Tibial nerve (tissue), 4 donors: ENCODE results near the gene CD37. TPM values are rescaled to one million over a fixed set of nuclear protein-coding genes. Genes with fewer than 3 reads are reported as not detected.

ENCODE experiments used
- DNase-seq, 2 donors: peaks; one replicate each; pipeline ENCODE4 v3.0.0-alpha.2; 2019; ENCODE audit warnings: low spot score in 2 of 2
- H3K27ac ChIP-seq, 4 donors: fragments of 200-600 bp; sonication (generic) in 3 of 4; one replicate each; pipeline ENCODE4 v1.5.1; 2017 to 2019; ENCODE audit warnings: mild to moderate bottlenecking in 1 of 4
- H3K27me3 ChIP-seq, 2 donors: fragments of 200-600 bp; sonication (generic) in 1 of 2; one replicate each; pipeline versions ENCODE4 v1.5.1 to v1.6.0; 2017 to 2019
- H3K36me3 ChIP-seq, 3 donors: fragments of 200-600 bp; sonication (generic); one replicate each; pipeline ENCODE4 v1.5.1; 2018 to 2019
- H3K4me1 ChIP-seq, 4 donors: fragments of 200-600 bp; sonication (generic) in 3 of 4; one replicate each; pipeline ENCODE4 v1.5.1; 2017 to 2019
- H3K4me3 ChIP-seq, 4 donors: fragments of 200-600 bp; sonication (generic) in 3 of 4; one replicate each; pipeline ENCODE4 v1.5.1; 2017 to 2019; ENCODE audit warnings: mild to moderate bottlenecking in 1 of 4, moderate library complexity in 1 of 4
- H3K9me3 ChIP-seq, 4 donors: fragments of 200-600 bp; sonication (generic) in 3 of 4; one replicate each; pipeline ENCODE4 v1.5.1; 2017 to 2019
- CTCF ChIP-seq, 5 experiments: fragments of 200-600 bp in 3 of 5; fragments of 450-650 bp in 2 of 5; sonication (generic) in 3 of 5; IDR thresholded peaks; one replicate each; pipeline ENCODE4 v1.5.1; 2016 to 2019; ENCODE audit warnings: antibody characterized with exemption in 5 of 5, mild to moderate bottlenecking in 3 of 5, moderate library complexity in 2 of 5
- EP300 ChIP-seq, 2 donors: sonication (generic); formaldehyde crosslinking; IDR thresholded peaks; one replicate each; pipeline ENCODE4 v1.6.1; 2017; ENCODE audit warnings: antibody characterized with exemption in 2 of 2, mild to moderate bottlenecking in 1 of 2
- POLR2A ChIP-seq, 2 donors: fragments of 450-650 bp; IDR thresholded peaks; one replicate each; pipeline ENCODE4 v1.6.1; 2017; ENCODE audit warnings: antibody characterized with exemption in 2 of 2, mild to moderate bottlenecking in 2 of 2, moderate library complexity in 2 of 2
- whole genome bisulfite sequencing, 2 donors: methylation state at CpG; one replicate each; pipeline ENCODE4 v1.1.5; 2018; 5-methylcytosine and 5-hydroxymethylcytosine counted together
- total RNA-seq, 4 donors: library from RNA; depleted of rRNA; stranded (reverse); fragments of >200 nt; gene quantifications; one replicate each; pipeline ENCODE4 v1.1.0, GENCODE V29; 2016

The CD37 gene
- total RNA-seq, 4 donors from 2014 or later, result 9.8 to 18.6 (median 15.8) TPM

GRCh38 chr19:49337267-49338022, 2.2 kb downstream of the CD37 start:
- Histone ChIP-seq H3K27ac (no peak overlapping the region), H3K9me3 (no peaks in the 10 kb centered on the region), H3K36me3 (peaks cover 0 to 18% (median 0%) of the 10 kb centered on the region in 3 donors), H3K4me3 (no peak overlapping the region), H3K27me3 (peaks cover 0 to 17% of the 10 kb centered on the region in 2 donors), H3K4me1 (peaks cover 0 to 37% (median 8%) of the 10 kb centered on the region in 4 donors)
- no peak for DNase-seq
- 65 to 66% methylated on average over 19 of the region's 19 CpGs for WGBS, 2 donors
- TF ChIP-seq CTCF (IDR thresholded peaks at IDR 0.05) (no peak), POLR2A (IDR thresholded peaks at IDR 0.05) (no peak), EP300 (IDR thresholded peaks at IDR 0.05) (no peak)

GRCh38 chr19:49338023-49338677, 2.9 kb downstream of the CD37 start:
- H3K4me3 ChIP-seq, result peak overlapping the region in 1 of 4 donors; percentile 58
- peaks cover 0 to 17% of the 10 kb centered on the region in 2 donors for H3K27me3 ChIP-seq
- H3K9me3 ChIP-seq, result no peaks in the 10 kb centered on the region
- no peak overlapping the region for H3K27ac ChIP-seq
- 29 to 37% methylated on average over 34 of the region's 34 CpGs for WGBS, 2 donors
- TF ChIP-seq POLR2A (IDR thresholded peaks at IDR 0.05), result no peak
- no peak for DNase-seq
- peaks cover 0 to 25% (median 0%) of the 10 kb centered on the region in 3 donors for H3K36me3 ChIP-seq
- peaks cover 0 to 37% (median 8%) of the 10 kb centered on the region in 4 donors for H3K4me1 ChIP-seq

- Histone ChIP-seq H3K27me3 (peaks cover 0 to 17% of the 10 kb centered on the region in 2 donors), H3K4me3 (peak overlapping the region; percentile 23 to 58 (median 36)), H3K4me1 (peaks cover 0 to 37% (median 8%) of the 10 kb centered on the region in 4 donors), H3K36me3 (peaks cover 0 to 32% (median 0%) of the 10 kb centered on the region in 3 donors), H3K27ac (peak overlapping the region in 1 of 4 donors; percentile 88), H3K9me3 (no peaks in the 10 kb centered on the region)
- peak in 1 of 2 donors; percentile 29 for DNase-seq
- 9 to 15% methylated on average over 25 to 30 of the region's 30 CpGs for WGBS, 2 donors
- TF ChIP-seq POLR2A (IDR thresholded peaks at IDR 0.05) (no peak), CTCF (IDR thresholded peaks at IDR 0.05) (no peak), EP300 (IDR thresholded peaks at IDR 0.05) (no peak)
These were observed 3.6 kb downstream of the CD37 start for GRCh38 chr19:49338691-49339300.

GRCh38 chr19:49339301-49340068, 4.3 kb downstream of the CD37 start:
- no peaks in the 10 kb centered on the region for H3K9me3 ChIP-seq
- H3K4me1 ChIP-seq, result peaks cover 0 to 37% (median 8%) of the 10 kb centered on the region in 4 donors
- peak; percentile 73 to 77 for DNase-seq
- H3K4me3 ChIP-seq, result peak overlapping the region; percentile 23 to 58 (median 38)
- peak in 1 of 2 donors; percentile 67 for TF ChIP-seq POLR2A (IDR thresholded peaks at IDR 0.05)
- TF ChIP-seq CTCF (IDR thresholded peaks at IDR 0.05), result no peak
- peak; percentile 73 to 84 for TF ChIP-seq EP300 (IDR thresholded peaks at IDR 0.05)
- 15 to 17% methylated on average over 24 of the region's 47 CpGs for WGBS, 2 donors
- peak overlapping the region; percentile 56 to 88 (median 80) for H3K27ac ChIP-seq
- H3K36me3 ChIP-seq, result peaks cover 0 to 39% (median 0%) of the 10 kb centered on the region in 3 donors
- H3K27me3 ChIP-seq, result peaks cover 0 to 17% of the 10 kb centered on the region in 2 donors
